T-helper 1 cell (primary cell): Measurements from ENCODE around the gene PTGIS.
"Not testable (repeated sequence)": the region's sequence is repeated elsewhere in the genome, so short reads cannot be mapped to it uniquely, and the experiment has no call there.

ENCODE experiments used
- DNase-seq, 5 donors: peaks; one replicate each; pipeline ENCODE4 v3.0.0-alpha.2; 2012 to 2020
- total RNA-seq, 4 donors: gene quantifications; one replicate each; lab custom pipeline; 2026; lab: John Stamatoyannopoulos, UW

The PTGIS gene
- 0 to 0.12 (median 0) reads per million in 4 donors for total RNA-seq

- DNase-seq: no peak
These were observed at the start of gene PTGIS for GRCh38 chr20:49567421-49568277. Gene PTGIS, minus strand, starts transcription at chr20:49568137. Its CDS starts 21 bp downstream, at chr20:49568116.

- DNase-seq: peak in 1 of 5 donors; percentile 22
These were observed 49.5 kb upstream of the PTGIS start for GRCh38 chr20:49617394-49617793.

GRCh38 chr20:49616154-49617007 lies 48.4 kb upstream of the PTGIS start:
- DNase-seq: no peak

GRCh38 chr20:49615401-49616153 lies 47.6 kb upstream of the PTGIS start:
- no peak for DNase-seq

GRCh38 chr20:49615051-49615400 lies 47.1 kb upstream of the PTGIS start:
- not testable (repeated sequence) for DNase-seq

GRCh38 chr20:49614338-49615050 lies 46.6 kb upstream of the PTGIS start:
- no peak for DNase-seq

GRCh38 chr20:49612127-49612738 lies 44.3 kb upstream of the PTGIS start:
- no peak for DNase-seq

- DNase-seq: not testable (repeated sequence)
These were observed 43.7 kb upstream of the PTGIS start for GRCh38 chr20:49611539-49612126.

- DNase-seq: peak; percentile 48 to 81 (median 62)
These were observed 43.0 kb upstream of the PTGIS start for GRCh38 chr20:49610691-49611538.

- peak; percentile 39 to 81 (median 60) for DNase-seq
These were observed 41.1 kb upstream of the PTGIS start for GRCh38 chr20:49608752-49609670.

GRCh38 chr20:49607568-49607967 lies 39.6 kb upstream of the PTGIS start:
- DNase-seq: no peak

GRCh38 chr20:49603209-49603627 lies 35.3 kb upstream of the PTGIS start:
- DNase-seq: no peak

- no peak for DNase-seq
These were observed 34.6 kb upstream of the PTGIS start for GRCh38 chr20:49602345-49603208.

- no peak for DNase-seq
These were observed 33.4 kb upstream of the PTGIS start for GRCh38 chr20:49601153-49601924.

- DNase-seq: no peak
These were observed 31.8 kb upstream of the PTGIS start for GRCh38 chr20:49599746-49600113.

GRCh38 chr20:49597825-49598395 lies 30.0 kb upstream of the PTGIS start:
- DNase-seq: peak in 1 of 5 donors; percentile 34
